Gastrocnemius medialis (tissue), 4 donors: ENCODE measurements around the gene OPRL1.

ENCODE experiments used
- POLR2A ChIP-seq, 2 donors: fragments of 450-650 bp; IDR thresholded peaks; one replicate each; pipeline ENCODE4 v1.6.1; 2017; ENCODE audit warnings: antibody characterized with exemption in 2 of 2, mild to moderate bottlenecking in 2 of 2, moderate library complexity in 2 of 2
- TF ChIP-seq, protein P1 (sequence below), 5 experiments: fragments of 450-650 bp in 3 of 5; fragments of 200-600 bp in 2 of 5; sonication (generic) in 2 of 5; IDR thresholded peaks in 4 of 5; conservative IDR thresholded peaks in 1 of 5; 1 replicate in 4 of 5; 2 replicates in 1 of 5; pipeline ENCODE4 v1.5.1; 2016 to 2019; ENCODE audit warnings: antibody characterized with exemption in 5 of 5, mild to moderate bottlenecking in 3 of 5, moderate library complexity in 3 of 5

DNA sequence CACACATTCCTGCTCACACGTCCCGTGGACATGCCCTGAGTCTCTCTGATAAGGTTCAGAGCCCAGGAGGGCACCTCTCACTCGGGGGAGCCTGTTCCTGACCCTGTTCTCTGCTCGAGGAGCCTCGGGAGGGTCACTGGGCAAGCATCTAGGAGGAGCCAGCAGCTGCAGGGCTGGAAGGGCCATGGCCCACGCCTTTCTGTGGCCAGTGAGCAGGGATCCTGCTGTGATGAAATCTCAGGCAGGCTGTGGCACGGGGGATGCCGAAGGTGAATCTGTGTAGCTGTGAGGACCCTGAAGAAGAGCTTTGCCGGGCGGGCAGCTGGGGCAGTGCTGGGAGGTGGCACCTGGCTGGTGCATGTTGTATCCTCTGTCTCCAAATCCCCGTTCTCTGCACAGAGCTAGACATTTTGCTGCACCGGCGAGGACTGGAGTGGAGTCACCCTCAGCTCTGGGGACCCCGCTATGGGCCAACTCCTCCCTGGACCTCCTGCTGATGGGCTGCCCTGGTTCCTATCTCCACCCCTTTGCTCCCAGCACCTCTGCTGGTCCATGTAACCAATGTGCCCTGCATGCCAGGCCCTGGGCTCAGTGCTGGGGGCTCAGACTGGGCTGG lies 34.6 kb downstream of the OPRL1 start:
- TF ChIP-seq, protein P1, sequence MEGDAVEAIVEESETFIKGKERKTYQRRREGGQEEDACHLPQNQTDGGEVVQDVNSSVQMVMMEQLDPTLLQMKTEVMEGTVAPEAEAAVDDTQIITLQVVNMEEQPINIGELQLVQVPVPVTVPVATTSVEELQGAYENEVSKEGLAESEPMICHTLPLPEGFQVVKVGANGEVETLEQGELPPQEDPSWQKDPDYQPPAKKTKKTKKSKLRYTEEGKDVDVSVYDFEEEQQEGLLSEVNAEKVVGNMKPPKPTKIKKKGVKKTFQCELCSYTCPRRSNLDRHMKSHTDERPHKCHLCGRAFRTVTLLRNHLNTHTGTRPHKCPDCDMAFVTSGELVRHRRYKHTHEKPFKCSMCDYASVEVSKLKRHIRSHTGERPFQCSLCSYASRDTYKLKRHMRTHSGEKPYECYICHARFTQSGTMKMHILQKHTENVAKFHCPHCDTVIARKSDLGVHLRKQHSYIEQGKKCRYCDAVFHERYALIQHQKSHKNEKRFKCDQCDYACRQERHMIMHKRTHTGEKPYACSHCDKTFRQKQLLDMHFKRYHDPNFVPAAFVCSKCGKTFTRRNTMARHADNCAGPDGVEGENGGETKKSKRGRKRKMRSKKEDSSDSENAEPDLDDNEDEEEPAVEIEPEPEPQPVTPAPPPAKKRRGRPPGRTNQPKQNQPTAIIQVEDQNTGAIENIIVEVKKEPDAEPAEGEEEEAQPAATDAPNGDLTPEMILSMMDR (IDR thresholded peaks at IDR 0.05 in 4 of 5, conservative IDR thresholded peaks at IDR 0.05 in 1 of 5), result no peak
- TF ChIP-seq POLR2A (IDR thresholded peaks at IDR 0.05), result no peak
